OCI-LY7 (cell line): ENCODE results near the gene BRD7. TPM values are rescaled to one million over a fixed set of nuclear protein-coding genes. Genes with fewer than 3 reads are reported as not detected.

ENCODE experiments used
- BruUV-seq: library from RNA; stranded (reverse); fragments of 400-500 nt; replicated peaks from 2 replicates; lab custom pipeline; 2021; lab: Mats Ljungman, UMichigan
- CTCF ChIA-PET: fragments of 300-600 bp; sonication (Branson Sonifier 250); formaldehyde crosslinking; loops from one replicate; lab custom pipeline; 2022; ENCODE audit warnings: antibody characterized with exemption; ENCODE audit not compliant: unreplicated experiment; lab: Charles Lee
- POLR2A ChIA-PET: fragments of 300-600 bp; sonication (Branson Sonifier 250); formaldehyde crosslinking; loops from one replicate; lab custom pipeline; 2022; ENCODE audit warnings: antibody characterized with exemption; lab: Charles Lee
- DNase-seq: peaks from one replicate; pipeline ENCODE4 v3.0.0-alpha.2; 2015; ENCODE audit warnings: low spot score
- H2AFZ ChIP-seq: fragments of 200-600 bp; sonication (generic), shearing (Covaris generic); 2 replicates; pipeline ENCODE4 v1.6.1; 2014; ENCODE audit warnings: mild to moderate bottlenecking, antibody characterized with exemption, low read length, moderate library complexity
- H3K27ac ChIP-seq: fragments of 200-600 bp; sonication (generic); 2 replicates; pipeline ENCODE4 v1.5.1; 2014; ENCODE audit warnings: mixed run types, low read depth, mild to moderate bottlenecking, moderate library complexity, low read length, inconsistent platforms; ENCODE audit not compliant: poor library complexity, severe bottlenecking
- H3K36me3 ChIP-seq: fragments of 200-600 bp; sonication (generic); 2 replicates; pipeline ENCODE4 v1.6.1; 2014; ENCODE audit warnings: mild to moderate bottlenecking, antibody characterized with exemption, low read length, moderate library complexity, mixed read lengths; ENCODE audit not compliant: insufficient read depth
- H3K4me1 ChIP-seq: fragments of 200-600 bp; sonication (generic); 2 replicates; pipeline ENCODE4 v1.5.1; 2014; ENCODE audit warnings: mild to moderate bottlenecking, low read length; ENCODE audit not compliant: insufficient read depth, poor library complexity, severe bottlenecking
- H3K4me2 ChIP-seq: fragments of 200-600 bp; sonication (generic); 2 replicates; pipeline ENCODE4 v1.6.1; 2014; ENCODE audit warnings: mild to moderate bottlenecking, low read length
- H3K4me3 ChIP-seq: fragments of 200-600 bp; sonication (generic); 2 replicates; pipeline ENCODE4 v1.5.1; 2014; ENCODE audit warnings: mild to moderate bottlenecking, low read depth, low read length; ENCODE audit not compliant: poor library complexity, severe bottlenecking
- H3K79me2 ChIP-seq: fragments of 200-600 bp; sonication (generic); 2 replicates; pipeline ENCODE4 v1.6.1; 2016; ENCODE audit warnings: low read depth, mild to moderate bottlenecking, low read length, moderate library complexity, mixed read lengths; ENCODE audit not compliant: insufficient read depth
- H3K9me2 ChIP-seq: fragments of 200-600 bp; sonication (generic); 2 replicates; pipeline ENCODE4 v1.6.1; 2016; ENCODE audit warnings: mild to moderate bottlenecking, low read length, mixed read lengths; ENCODE audit not compliant: insufficient read depth
- H3K9me3 ChIP-seq: fragments of 200-600 bp; sonication (generic); 2 replicates; pipeline ENCODE4 v1.6.1; 2014; ENCODE audit warnings: mild to moderate bottlenecking, mixed run types, low read length, mixed read lengths
- H4K20me1 ChIP-seq: fragments of 200-600 bp; sonication (generic); 2 replicates; pipeline ENCODE4 v1.6.1; 2014; ENCODE audit warnings: mild to moderate bottlenecking, antibody characterized with exemption, low read length, moderate library complexity, mixed read lengths; ENCODE audit not compliant: insufficient read depth
- CTCF ChIP-seq: fragments of 200-600 bp; sonication (generic); conservative IDR thresholded peaks from 2 replicates; pipeline ENCODE4 v1.5.1; 2014; ENCODE audit warnings: mild to moderate bottlenecking, antibody characterized with exemption, low read length, moderate library complexity, mixed read lengths
- EZH2phosphoT487 ChIP-seq: fragments of 200-600 bp; sonication (generic); IDR thresholded peaks from 2 replicates; pipeline ENCODE4 v1.6.1; 2018; ENCODE audit warnings: low read depth, borderline replicate concordance, mild to moderate bottlenecking, mixed run types, antibody characterized with exemption, low read length, moderate library complexity, mixed read lengths
- intact Hi-C: fragments of 100-400 bp; cut with micrococcal nuclease; formaldehyde crosslinking; loops from one replicate; pipeline ENCODE4 v1.10.0; 2022; ENCODE audit not compliant: unreplicated experiment
- total RNA-seq, 2 experiments: library from RNA; depleted of rRNA in 1 of 2; stranded (reverse); fragments of >200 nt in 1 of 2; shearing (Covaris generic) in 1 of 2; gene quantifications; 2 replicates each; pipeline ENCODE4 v1.2.3, GENCODE V29; 2014 to 2022

The BRD7 gene
- total RNA-seq, 2 experiments from 2014 or later, result 78.5 to 105 TPM

GRCh38 chr16:50304467-50305440, 64.0 kb downstream of the BRD7 start:
- CTCF ChIA-PET, result no interaction called here
- POLR2A ChIA-PET, result no interaction called here
- no TSS peak for BruUV-seq
- H3K9me2 ChIP-seq, result no peaks in the 10 kb centered on the region
- no peak for TF ChIP-seq EZH2phosphoT487
- TF ChIP-seq CTCF, result no peak
- peaks cover 8% of the 10 kb centered on the region; the same call in 1 of the 2 replicates for H3K36me3 ChIP-seq
- no peak for DNase-seq
- intact Hi-C loops, result no loop called here
- no peak overlapping the region for H3K4me2 ChIP-seq
- no peaks in the 10 kb centered on the region for H4K20me1 ChIP-seq
- H3K9me3 ChIP-seq, result no peaks in the 10 kb centered on the region
- H2AFZ ChIP-seq, result no peak overlapping the region
- no peaks in the 10 kb centered on the region for H3K4me1 ChIP-seq
- no peak overlapping the region for H3K4me3 ChIP-seq
- no peaks in the 10 kb centered on the region for H3K79me2 ChIP-seq
- H3K27ac ChIP-seq, result no peak overlapping the region

- Histone ChIP-seq H3K4me2 (no peak overlapping the region), H3K9me2 (no peaks in the 10 kb centered on the region), H4K20me1 (no peaks in the 10 kb centered on the region), H3K4me3 (no peak overlapping the region), H3K79me2 (no peaks in the 10 kb centered on the region), H2AFZ (no peak overlapping the region), H3K36me3 (peaks cover 11% of the 10 kb centered on the region; the same call in 1 of the 2 replicates), H3K4me1 (no peaks in the 10 kb centered on the region), H3K27ac (no peak overlapping the region), H3K9me3 (no peaks in the 10 kb centered on the region)
- intact Hi-C loops, result no loop called here
- ChIA-PET CTCF (no interaction called here), POLR2A (no interaction called here)
- TF ChIP-seq CTCF (no peak), EZH2phosphoT487 (no peak)
- no peak for DNase-seq
- no TSS peak for BruUV-seq
Observed at GRCh38 chr16:50303605-50304466, 65.0 kb downstream of the BRD7 start.
